GM23338 (cell line): ENCODE measurements around the gene IL36B. TPM values are rescaled to one million over a fixed set of nuclear protein-coding genes. Genes with fewer than 3 reads are reported as not detected.

Experiments used
- ATAC-seq: fragments of 200-7000 bp; cut with Tn5 transposase; 3 replicates; pipeline ENCODE4 v1.9.1; 2020
- DNase-seq: peaks from one replicate; pipeline ENCODE4 v3.0.0-alpha.2; 2015; ENCODE audit warnings: low spot score
- H2AFZ ChIP-seq: fragments of 200-600 bp; sonication (generic); 2 replicates; pipeline ENCODE4 v1.8.0; 2016; ENCODE audit warnings: antibody characterized with exemption, mild to moderate bottlenecking, moderate library complexity
- H3F3A ChIP-seq: fragments of 200-600 bp; sonication (generic); replicated peaks from 2 replicates; pipeline ENCODE4 v1.8.0; 2017; ENCODE audit warnings: antibody characterized with exemption, mixed run types, low read depth
- H3K27ac ChIP-seq: fragments of 200-600 bp; sonication (generic); 2 replicates; pipeline ENCODE4 v1.6.1; 2016; ENCODE audit warnings: low read depth
- H3K27me3 ChIP-seq: fragments of 200-600 bp; sonication (generic); 2 replicates; pipeline ENCODE4 v1.8.0; 2016; ENCODE audit warnings: mild to moderate bottlenecking, mixed run types, moderate library complexity; ENCODE audit not compliant: insufficient read depth
- H3K36me3 ChIP-seq: fragments of 200-600 bp; sonication (generic); 2 replicates; pipeline ENCODE4 v1.8.0; 2016; ENCODE audit warnings: mild to moderate bottlenecking; ENCODE audit not compliant: insufficient read depth
- H3K4me1 ChIP-seq: fragments of 200-600 bp; sonication (generic); 2 replicates; pipeline ENCODE4 v1.8.0; 2016; ENCODE audit warnings: mild to moderate bottlenecking, moderate library complexity; ENCODE audit not compliant: insufficient read depth
- H3K4me2 ChIP-seq: fragments of 200-600 bp; sonication (generic); 2 replicates; pipeline ENCODE4 v1.7.1; 2017; ENCODE audit warnings: mixed run types
- H3K4me3 ChIP-seq: fragments of 200-600 bp; sonication (generic); 2 replicates; pipeline ENCODE4 v1.6.1; 2016; ENCODE audit warnings: mixed run types
- H3K79me2 ChIP-seq: fragments of 200-600 bp; sonication (generic); replicated peaks from 2 replicates; pipeline ENCODE4 v1.8.0; 2017; ENCODE audit warnings: mild to moderate bottlenecking; ENCODE audit not compliant: insufficient read depth
- H3K9me2 ChIP-seq: fragments of 200-600 bp; sonication (generic); 2 replicates; pipeline ENCODE4 v1.8.0; 2017; ENCODE audit not compliant: insufficient read depth
- H4K20me1 ChIP-seq: fragments of 200-600 bp; sonication (generic); replicated peaks from 2 replicates; pipeline ENCODE4 v1.8.0; 2017; ENCODE audit warnings: mild to moderate bottlenecking; ENCODE audit not compliant: insufficient read depth
- H3K27ac Mint-ChIP-seq: 2 replicates; pipeline ENCODE4 v1.8.0; 2020; ENCODE audit warnings: inconsistent platforms, mild to moderate bottlenecking, moderate library complexity, mixed read lengths
- H3K27me3 Mint-ChIP-seq: 3 replicates; pipeline ENCODE4 v1.8.0; 2022; ENCODE audit warnings: low read depth, mild to moderate bottlenecking, moderate library complexity, mixed read lengths, inconsistent platforms; ENCODE audit not compliant: insufficient read depth, poor library complexity
- H3K36me3 Mint-ChIP-seq: 3 replicates; pipeline ENCODE4 v1.8.0; 2021; ENCODE audit warnings: low read depth, mild to moderate bottlenecking, inconsistent platforms, moderate library complexity, mixed read lengths
- H3K4me1 Mint-ChIP-seq: 3 replicates; pipeline ENCODE4 v1.8.0; 2020; ENCODE audit warnings: mild to moderate bottlenecking, inconsistent platforms, mixed read lengths
- H3K4me3 Mint-ChIP-seq: 3 replicates; pipeline ENCODE4 v1.8.0; 2021; ENCODE audit warnings: moderate library complexity, mild to moderate bottlenecking, inconsistent platforms, mixed read lengths
- H3K9me3 Mint-ChIP-seq: 3 replicates; pipeline ENCODE4 v1.8.0; 2020; ENCODE audit warnings: moderate library complexity, mild to moderate bottlenecking, inconsistent platforms, mixed read lengths
- CREB1 ChIP-seq: fragments of 250-450 bp; sonication (Bioruptor Pico); IDR thresholded peaks from 2 replicates; pipeline ENCODE4 v1.5.0; 2020; ENCODE audit warnings: low read depth, mild to moderate bottlenecking, moderate library complexity
- ETS1 ChIP-seq: IDR thresholded peaks from 2 replicates; pipeline ENCODE4 v1.6.1; 2016; ENCODE audit warnings: antibody characterized with exemption
- EZH2 ChIP-seq: fragments of 200-600 bp; sonication (generic); IDR thresholded peaks from one replicate; pipeline ENCODE4 v1.8.0; 2017; ENCODE audit warnings: antibody characterized with exemption, mild to moderate bottlenecking, low read depth; ENCODE audit not compliant: unreplicated experiment
- EZH2phosphoT487 ChIP-seq: fragments of 200-600 bp; sonication (generic); IDR thresholded peaks from one replicate; pipeline ENCODE4 v1.8.1; 2018; ENCODE audit warnings: antibody characterized with exemption; ENCODE audit not compliant: unreplicated experiment
- JUNB ChIP-seq: IDR thresholded peaks from one replicate; pipeline ENCODE4 v1.6.1; 2016; ENCODE audit warnings: antibody characterized with exemption; ENCODE audit not compliant: unreplicated experiment
- NANOG ChIP-seq: IDR thresholded peaks from 2 replicates; pipeline ENCODE4 v1.6.1; 2016; ENCODE audit warnings: antibody characterized with exemption, borderline replicate concordance
- POLR2AphosphoS5 ChIP-seq: IDR thresholded peaks from 2 replicates; pipeline ENCODE4 v1.6.1; 2016; ENCODE audit warnings: antibody characterized with exemption, low read depth
- STAT1 ChIP-seq: IDR thresholded peaks from one replicate; pipeline ENCODE4 v1.6.1; 2016; ENCODE audit warnings: antibody characterized with exemption; ENCODE audit not compliant: unreplicated experiment
- ZNF114 ChIP-seq: fragments of 250-450 bp; sonication (Bioruptor Pico); IDR thresholded peaks from 2 replicates; pipeline ENCODE4 v1.5.0; 2020; ENCODE audit warnings: mild to moderate bottlenecking, moderate library complexity
- ZNF331 ChIP-seq: fragments of 250-450 bp; sonication (Bioruptor Pico); IDR thresholded peaks from 2 replicates; pipeline ENCODE4 v1.5.0; 2020; ENCODE audit warnings: low read depth, mild to moderate bottlenecking, moderate library complexity
- polyA plus RNA-seq: library from polyadenylated mRNA; unstranded; fragments of >200 nt; fragmentation: Nextera tagmentation; extraction: Ambion mirVana; gene quantifications from 2 replicates; pipeline ENCODE4 v1.2.1, GENCODE V29; 2016
- total RNA-seq: library from RNA; depleted of rRNA; stranded (reverse); fragments of >200 nt; shearing (Covaris generic); gene quantifications from 2 replicates; pipeline ENCODE4 v1.2.3, GENCODE V29; 2014
- TF ChIP-seq, protein P1 (sequence below): IDR thresholded peaks from one replicate; pipeline ENCODE4 v1.6.1; 2018; ENCODE audit warnings: antibody characterized with exemption; ENCODE audit not compliant: unreplicated experiment
- TF ChIP-seq, protein P2 (sequence below), 2 experiments: fragments of 200-600 bp in 1 of 2; sonication (generic) in 1 of 2; conservative IDR thresholded peaks; 2 replicates each; pipeline versions ENCODE4 v1.5.1 to v1.6.1; 2016 to 2017; ENCODE audit warnings: antibody characterized with exemption in 2 of 2, low read depth in 2 of 2, mild to moderate bottlenecking in 2 of 2, moderate library complexity in 1 of 2

The IL36B gene
- total and polyA plus RNA-seq, 2 experiments from 2014 or later, result not detected

DNA sequence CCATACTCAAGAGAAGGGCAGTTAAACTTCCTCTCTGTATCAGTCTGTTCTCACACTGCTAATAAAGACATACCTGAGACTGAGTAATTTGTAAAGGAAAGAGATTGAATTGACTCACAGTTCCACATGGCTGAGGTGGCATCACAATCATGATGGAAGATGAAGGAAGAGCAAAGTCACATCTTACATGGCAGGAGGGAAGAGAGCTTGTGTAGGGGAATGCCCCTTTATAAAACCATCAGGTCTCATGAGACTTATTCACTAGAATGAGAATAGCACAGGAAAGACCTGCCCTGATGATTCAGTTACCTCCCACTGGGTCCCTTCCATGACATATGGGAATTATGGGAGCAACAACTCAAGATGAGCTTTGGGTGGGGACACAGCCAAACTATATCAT, 1.4 kb upstream of the IL36B start (continued):
- TF ChIP-seq, protein P1, sequence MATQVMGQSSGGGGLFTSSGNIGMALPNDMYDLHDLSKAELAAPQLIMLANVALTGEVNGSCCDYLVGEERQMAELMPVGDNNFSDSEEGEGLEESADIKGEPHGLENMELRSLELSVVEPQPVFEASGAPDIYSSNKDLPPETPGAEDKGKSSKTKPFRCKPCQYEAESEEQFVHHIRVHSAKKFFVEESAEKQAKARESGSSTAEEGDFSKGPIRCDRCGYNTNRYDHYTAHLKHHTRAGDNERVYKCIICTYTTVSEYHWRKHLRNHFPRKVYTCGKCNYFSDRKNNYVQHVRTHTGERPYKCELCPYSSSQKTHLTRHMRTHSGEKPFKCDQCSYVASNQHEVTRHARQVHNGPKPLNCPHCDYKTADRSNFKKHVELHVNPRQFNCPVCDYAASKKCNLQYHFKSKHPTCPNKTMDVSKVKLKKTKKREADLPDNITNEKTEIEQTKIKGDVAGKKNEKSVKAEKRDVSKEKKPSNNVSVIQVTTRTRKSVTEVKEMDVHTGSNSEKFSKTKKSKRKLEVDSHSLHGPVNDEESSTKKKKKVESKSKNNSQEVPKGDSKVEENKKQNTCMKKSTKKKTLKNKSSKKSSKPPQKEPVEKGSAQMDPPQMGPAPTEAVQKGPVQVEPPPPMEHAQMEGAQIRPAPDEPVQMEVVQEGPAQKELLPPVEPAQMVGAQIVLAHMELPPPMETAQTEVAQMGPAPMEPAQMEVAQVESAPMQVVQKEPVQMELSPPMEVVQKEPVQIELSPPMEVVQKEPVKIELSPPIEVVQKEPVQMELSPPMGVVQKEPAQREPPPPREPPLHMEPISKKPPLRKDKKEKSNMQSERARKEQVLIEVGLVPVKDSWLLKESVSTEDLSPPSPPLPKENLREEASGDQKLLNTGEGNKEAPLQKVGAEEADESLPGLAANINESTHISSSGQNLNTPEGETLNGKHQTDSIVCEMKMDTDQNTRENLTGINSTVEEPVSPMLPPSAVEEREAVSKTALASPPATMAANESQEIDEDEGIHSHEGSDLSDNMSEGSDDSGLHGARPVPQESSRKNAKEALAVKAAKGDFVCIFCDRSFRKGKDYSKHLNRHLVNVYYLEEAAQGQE, result no peak
- no peak for TF ChIP-seq STAT1

DNA sequence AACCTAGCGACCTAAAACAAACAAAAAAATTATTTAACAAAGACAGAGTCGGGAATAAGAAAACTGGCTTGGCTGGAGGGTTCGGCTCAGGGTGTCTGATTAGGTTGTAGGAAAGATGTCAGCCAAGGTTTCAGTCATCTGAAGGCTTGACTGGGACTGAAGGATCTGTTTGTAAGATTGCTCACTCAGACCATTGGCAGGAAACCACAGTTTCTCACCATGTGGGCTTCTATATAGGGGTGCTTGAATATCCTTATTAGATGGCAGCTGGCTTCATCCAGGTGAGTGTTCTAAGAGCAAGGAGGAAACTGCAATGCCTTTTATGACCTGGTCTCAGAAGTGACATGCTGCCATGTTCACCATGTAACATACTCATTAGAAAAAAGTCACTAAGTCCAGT, 999 bp upstream of the IL36B start:
- DNase-seq, result no peak
- H3K27ac ChIP-seq, result no peak overlapping the region
- H3K27me3 ChIP-seq, result no peaks in the 10 kb centered on the region
- no peaks in the 10 kb centered on the region; the same call in 2 of the 3 replicates for H3K4me1 Mint-ChIP-seq
- peaks cover 10% of the 10 kb centered on the region for H3K27me3 Mint-ChIP-seq
- no peaks in the 10 kb centered on the region for H3K4me1 ChIP-seq
- H3K4me2 ChIP-seq, result no peak overlapping the region
- peaks cover 78% of the 10 kb centered on the region for H3K9me3 Mint-ChIP-seq
- no peak overlapping the region for H3K4me3 ChIP-seq
- H3F3A ChIP-seq, result no peaks in the 10 kb centered on the region
- H3K79me2 ChIP-seq, result no peaks in the 10 kb centered on the region
- no peak for ATAC-seq
- no peaks in the 10 kb centered on the region for H3K36me3 ChIP-seq
- H4K20me1 ChIP-seq, result no peaks in the 10 kb centered on the region
- no peak overlapping the region for H3K27ac Mint-ChIP-seq
- H2AFZ ChIP-seq, result no peak overlapping the region
- no peak overlapping the region for H3K4me3 Mint-ChIP-seq
- no peaks in the 10 kb centered on the region for H3K9me2 ChIP-seq
- H3K36me3 Mint-ChIP-seq, result peaks cover 15% of the 10 kb centered on the region
- TF ChIP-seq EZH2 (no peak), STAT1 (no peak), ETS1 (no peak), POLR2AphosphoS5 (no peak), EZH2phosphoT487 (no peak), ZNF114 (CRISPR knock-in tag) (no peak), NANOG (no peak), ZNF331 (CRISPR knock-in tag) (no peak), CREB1 (CRISPR knock-in tag) (no peak), JUNB (no peak)
- TF ChIP-seq, protein P1, result no peak
- TF ChIP-seq, protein P2, sequence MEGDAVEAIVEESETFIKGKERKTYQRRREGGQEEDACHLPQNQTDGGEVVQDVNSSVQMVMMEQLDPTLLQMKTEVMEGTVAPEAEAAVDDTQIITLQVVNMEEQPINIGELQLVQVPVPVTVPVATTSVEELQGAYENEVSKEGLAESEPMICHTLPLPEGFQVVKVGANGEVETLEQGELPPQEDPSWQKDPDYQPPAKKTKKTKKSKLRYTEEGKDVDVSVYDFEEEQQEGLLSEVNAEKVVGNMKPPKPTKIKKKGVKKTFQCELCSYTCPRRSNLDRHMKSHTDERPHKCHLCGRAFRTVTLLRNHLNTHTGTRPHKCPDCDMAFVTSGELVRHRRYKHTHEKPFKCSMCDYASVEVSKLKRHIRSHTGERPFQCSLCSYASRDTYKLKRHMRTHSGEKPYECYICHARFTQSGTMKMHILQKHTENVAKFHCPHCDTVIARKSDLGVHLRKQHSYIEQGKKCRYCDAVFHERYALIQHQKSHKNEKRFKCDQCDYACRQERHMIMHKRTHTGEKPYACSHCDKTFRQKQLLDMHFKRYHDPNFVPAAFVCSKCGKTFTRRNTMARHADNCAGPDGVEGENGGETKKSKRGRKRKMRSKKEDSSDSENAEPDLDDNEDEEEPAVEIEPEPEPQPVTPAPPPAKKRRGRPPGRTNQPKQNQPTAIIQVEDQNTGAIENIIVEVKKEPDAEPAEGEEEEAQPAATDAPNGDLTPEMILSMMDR (conservative IDR thresholded peaks at IDR 0.05; ENCODE audit: low read depth in 2 of 2), result no peak
